Thyroid gland (tissue), 4 donors: Measurements from ENCODE around the gene CCR7. TPM values are rescaled to one million over a fixed set of nuclear protein-coding genes. Genes with fewer than 3 reads are reported as not detected.
A peak's percentile ranks its signal among the peaks of the same experiment; 100 is the strongest.

Source experiments
- DNase-seq, 2 donors: peaks; one replicate each; pipeline ENCODE4 v3.0.0-alpha.2; 2019
- H3K27ac ChIP-seq, 3 donors: fragments of 200-600 bp; sonication (generic); 1 replicate in 2 of 3; 2 replicates in 1 of 3; pipeline ENCODE4 v1.5.1; 2016 to 2019; ENCODE audit warnings: mild to moderate bottlenecking in 1 of 3, moderate library complexity in 1 of 3
- H3K27me3 ChIP-seq: fragments of 200-600 bp; sonication (generic); one replicate; pipeline ENCODE4 v1.5.1; 2019
- H3K36me3 ChIP-seq, 2 donors: fragments of 200-600 bp; sonication (generic); one replicate each; pipeline ENCODE4 v1.5.1; 2016 to 2019
- H3K4me1 ChIP-seq, 2 donors: fragments of 200-600 bp; sonication (generic); one replicate each; pipeline ENCODE4 v1.5.1; 2017 to 2019
- H3K4me3 ChIP-seq, 3 donors: fragments of 200-600 bp; sonication (generic); replicated peaks in 1 of 3; 1 replicate in 2 of 3; 2 replicates in 1 of 3; pipeline ENCODE4 v1.5.1; 2016; ENCODE audit warnings: mild to moderate bottlenecking in 1 of 3
- H3K9me3 ChIP-seq: fragments of 200-600 bp; sonication (generic); one replicate; pipeline ENCODE4 v1.5.1; 2017
- POLR2A ChIP-seq, 2 donors: fragments of 450-650 bp; IDR thresholded peaks; one replicate each; pipeline ENCODE4 v1.6.1; 2017; ENCODE audit warnings: antibody characterized with exemption in 2 of 2, mild to moderate bottlenecking in 2 of 2, moderate library complexity in 1 of 2
- WGBS, 2 donors: methylation state at CpG; one replicate each; pipeline ENCODE4 v1.1.5; 2017; 5-methylcytosine and 5-hydroxymethylcytosine counted together
- intact Hi-C: fragments of 100-400 bp; cut with DNase I; formaldehyde crosslinking; loops from one replicate; pipeline ENCODE4 v1.15.1; 2023
- total RNA-seq, 4 donors: library from RNA; depleted of rRNA; stranded (reverse); fragments of >200 nt; gene quantifications; one replicate each; pipeline ENCODE4 v1.2.3, GENCODE V29; 2016
- TF ChIP-seq, protein P1 (sequence below), 6 experiments: fragments of 200-600 bp in 3 of 6; fragments of 450-650 bp in 3 of 6; sonication (generic) in 3 of 6; IDR thresholded peaks; one replicate each; pipeline ENCODE4 v1.5.1; 2016 to 2019; ENCODE audit warnings: antibody characterized with exemption in 6 of 6, mild to moderate bottlenecking in 2 of 6, inconsistent platforms in 1 of 6, moderate library complexity in 1 of 6

CCR7 gene
- total RNA-seq, 4 donors from 2014 or later: 0.27 to 1.6 (median 0.93) TPM; not detected in 1

DNA sequence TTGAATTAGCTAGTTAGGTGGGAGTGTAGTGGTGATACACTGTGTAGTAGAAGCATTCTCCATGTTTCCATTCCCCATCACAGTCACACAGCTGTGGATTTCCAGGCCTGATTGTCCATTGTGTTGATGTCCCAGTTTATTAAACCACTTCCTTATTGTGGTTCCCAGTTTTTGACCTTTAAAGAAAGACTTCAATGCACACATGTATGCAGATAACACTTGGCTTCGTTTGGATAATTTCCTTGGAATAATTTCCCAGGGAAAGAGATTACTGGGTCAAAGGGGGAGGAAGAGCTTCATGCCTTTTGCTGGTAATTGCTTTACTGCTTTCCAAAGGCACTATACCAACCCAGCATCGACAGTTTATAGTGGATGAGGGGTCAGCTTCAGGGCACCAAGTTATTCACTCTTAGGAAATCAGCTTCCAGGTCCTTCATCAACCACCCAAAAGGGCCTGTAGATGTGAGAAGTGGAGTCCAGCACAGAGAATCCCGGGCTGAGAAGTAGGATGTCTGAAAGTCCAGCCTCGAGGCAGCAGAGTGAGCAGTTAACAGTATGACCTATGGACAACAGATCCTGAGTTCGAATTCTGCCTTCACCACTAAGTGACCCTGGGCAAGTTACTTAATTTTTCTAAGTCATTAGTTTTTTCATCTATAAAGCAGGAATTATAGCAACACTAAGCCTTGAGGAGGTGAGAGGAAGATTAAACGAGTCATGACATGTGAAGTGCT is 32.6 kb downstream of the CCR7 start:
- Histone ChIP-seq H3K27ac (peak overlapping the region; percentile 75 to 99 (median 94)), H3K36me3 (no peaks in the 10 kb centered on the region), H3K4me1 (peaks cover 47 to 75% of the 10 kb centered on the region in 2 donors), H3K9me3 (no peaks in the 10 kb centered on the region), H3K4me3 (no peak overlapping the region), H3K27me3 (no peaks in the 10 kb centered on the region)
- WGBS, 2 donors: 34 to 40% methylated on average over 6 of the region's 6 CpGs
- intact Hi-C loops: loop anchor here (2.0 to 5.0 kb wide), 3 partner anchors 28 to 90 kb away; partner anchors contain the start of gene IGFBP4
- peak in 1 of 2 donors; percentile 13 for TF ChIP-seq POLR2A (IDR thresholded peaks at IDR 0.05)
- TF ChIP-seq, protein P1, sequence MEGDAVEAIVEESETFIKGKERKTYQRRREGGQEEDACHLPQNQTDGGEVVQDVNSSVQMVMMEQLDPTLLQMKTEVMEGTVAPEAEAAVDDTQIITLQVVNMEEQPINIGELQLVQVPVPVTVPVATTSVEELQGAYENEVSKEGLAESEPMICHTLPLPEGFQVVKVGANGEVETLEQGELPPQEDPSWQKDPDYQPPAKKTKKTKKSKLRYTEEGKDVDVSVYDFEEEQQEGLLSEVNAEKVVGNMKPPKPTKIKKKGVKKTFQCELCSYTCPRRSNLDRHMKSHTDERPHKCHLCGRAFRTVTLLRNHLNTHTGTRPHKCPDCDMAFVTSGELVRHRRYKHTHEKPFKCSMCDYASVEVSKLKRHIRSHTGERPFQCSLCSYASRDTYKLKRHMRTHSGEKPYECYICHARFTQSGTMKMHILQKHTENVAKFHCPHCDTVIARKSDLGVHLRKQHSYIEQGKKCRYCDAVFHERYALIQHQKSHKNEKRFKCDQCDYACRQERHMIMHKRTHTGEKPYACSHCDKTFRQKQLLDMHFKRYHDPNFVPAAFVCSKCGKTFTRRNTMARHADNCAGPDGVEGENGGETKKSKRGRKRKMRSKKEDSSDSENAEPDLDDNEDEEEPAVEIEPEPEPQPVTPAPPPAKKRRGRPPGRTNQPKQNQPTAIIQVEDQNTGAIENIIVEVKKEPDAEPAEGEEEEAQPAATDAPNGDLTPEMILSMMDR (IDR thresholded peaks at IDR 0.05): no peak
- DNase-seq: peak in 1 of 2 donors; percentile 4

DNA sequence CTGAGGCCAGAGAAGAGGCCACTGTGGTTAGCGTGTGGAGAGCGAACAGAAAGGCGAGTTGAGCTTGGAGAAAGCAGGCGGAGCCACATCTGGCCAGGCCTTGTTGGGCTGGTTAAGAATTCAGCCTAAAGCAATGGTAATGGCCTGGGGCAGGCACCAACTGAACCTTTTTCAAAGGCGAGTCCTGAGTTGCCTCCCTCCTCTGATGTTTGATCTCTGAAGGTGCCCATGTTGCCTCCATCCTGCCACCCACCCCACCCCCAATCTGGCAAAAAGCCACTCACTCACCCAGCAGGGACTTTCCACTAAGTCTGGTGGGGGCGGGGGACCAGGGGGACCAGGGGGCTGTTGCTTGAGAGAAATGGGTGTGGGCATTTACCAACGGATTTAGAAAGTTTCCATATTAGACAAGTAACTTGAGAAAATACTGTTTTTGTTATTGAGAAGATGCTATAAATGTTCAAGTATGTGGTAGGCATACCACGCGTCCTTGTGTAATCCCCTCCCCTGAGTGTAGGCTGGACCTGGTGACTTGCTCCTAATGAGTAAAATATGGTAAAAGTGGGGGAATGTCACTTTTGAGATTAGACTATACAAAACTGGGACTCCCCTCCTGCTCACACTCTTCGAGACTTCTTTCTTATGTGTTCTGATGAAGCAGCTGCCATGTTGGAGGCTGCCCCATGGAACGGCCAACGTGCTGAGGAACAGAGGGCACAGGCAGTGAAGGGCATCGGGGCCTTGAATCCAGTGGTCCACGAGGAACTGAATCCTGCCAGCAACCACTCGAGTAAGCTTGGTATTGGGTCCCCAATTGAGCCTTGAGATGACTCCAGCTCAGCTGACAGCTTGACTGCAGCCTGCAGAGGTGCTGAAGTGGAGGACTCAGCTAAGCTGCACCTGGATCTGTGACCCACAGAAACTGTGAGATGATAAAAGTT is 34.0 kb downstream of the CCR7 start:
- Histone ChIP-seq H3K27ac (peak overlapping the region; percentile 75 to 99 (median 94)), H3K9me3 (no peaks in the 10 kb centered on the region), H3K4me1 (peaks cover 33 to 61% of the 10 kb centered on the region in 2 donors), H3K4me3 (no peak overlapping the region), H3K36me3 (no peaks in the 10 kb centered on the region), H3K27me3 (no peaks in the 10 kb centered on the region)
- WGBS, 2 donors: 72 to 73% methylated on average over 15 of the region's 15 CpGs
- intact Hi-C loops: loop anchor here (5.0 kb wide), 2 partner anchors 54 to 89 kb away; partner anchors contain the start of gene IGFBP4
- peak in 1 of 2 donors; percentile 33 for TF ChIP-seq POLR2A (IDR thresholded peaks at IDR 0.05)
- TF ChIP-seq, protein P1 (IDR thresholded peaks at IDR 0.05): no peak
- peak; percentile 84 to 89 for DNase-seq

DNA sequence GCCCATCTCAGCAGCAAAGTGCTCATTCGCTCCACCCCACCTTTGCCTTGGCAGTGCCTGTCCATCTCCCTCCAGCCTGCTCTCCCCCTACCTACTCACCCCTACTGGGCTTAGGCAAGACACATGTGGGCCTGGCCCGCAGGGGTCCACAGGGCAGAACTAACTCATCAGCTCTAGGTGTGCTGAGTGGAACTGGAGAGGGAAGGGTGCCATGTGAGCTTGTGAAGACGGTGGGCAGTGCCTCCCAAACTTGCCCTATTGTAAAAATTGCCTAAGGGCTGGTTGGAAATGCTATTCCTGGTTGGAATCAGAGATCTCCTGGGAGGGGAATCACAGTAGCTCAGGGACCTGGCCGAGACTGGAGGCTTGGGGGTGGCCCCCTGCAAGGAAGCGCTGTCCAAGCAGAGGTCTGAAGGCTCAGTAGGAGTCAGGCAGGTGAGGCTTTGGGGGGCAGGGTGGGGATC is 34.7 kb downstream of the CCR7 start:
- no peaks in the 10 kb centered on the region for H3K27me3 ChIP-seq
- DNase-seq: peak in 1 of 2 donors; percentile 3
- H3K27ac ChIP-seq: peak overlapping the region; percentile 75 to 99 (median 94)
- no peak overlapping the region for H3K4me3 ChIP-seq
- intact Hi-C loops: loop anchor here (5.0 kb wide), 2 partner anchors 53 to 88 kb away; partner anchors contain the start of gene IGFBP4
- H3K9me3 ChIP-seq: no peaks in the 10 kb centered on the region
- H3K4me1 ChIP-seq: peaks cover 28 to 53% of the 10 kb centered on the region in 2 donors
- H3K36me3 ChIP-seq: no peaks in the 10 kb centered on the region
- TF ChIP-seq, protein P1 (IDR thresholded peaks at IDR 0.05): no peak
- 96% methylated on average over 5 of the region's 5 CpGs for WGBS, 2 donors

DNA sequence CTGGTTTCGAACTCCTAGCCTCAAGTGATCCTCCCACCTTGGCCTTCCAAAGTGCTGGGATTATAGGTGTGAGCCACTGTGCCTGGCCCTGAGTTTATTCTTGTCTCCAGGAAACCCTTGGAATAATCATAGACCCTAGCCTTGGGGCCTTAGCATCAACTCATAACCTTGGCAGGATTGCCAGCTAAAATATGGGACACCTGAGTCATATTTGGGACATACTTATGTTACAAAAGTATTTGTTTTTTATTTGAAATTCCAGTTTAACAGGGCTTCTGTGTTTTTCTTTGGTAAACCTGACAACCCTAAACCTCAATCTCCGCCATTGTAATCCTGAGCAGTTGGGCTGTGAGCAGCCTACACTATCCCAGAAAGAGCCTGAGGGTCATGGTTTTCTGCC is 35.3 kb downstream of the CCR7 start:
- peak overlapping the region; percentile 75 to 99 (median 94) for H3K27ac ChIP-seq
- no peaks in the 10 kb centered on the region for H3K27me3 ChIP-seq
- no peaks in the 10 kb centered on the region for H3K36me3 ChIP-seq
- WGBS, 2 donors: 96 to 100% methylated on average over 2 of the region's 2 CpGs
- peaks cover 22 to 48% of the 10 kb centered on the region in 2 donors for H3K4me1 ChIP-seq
- H3K9me3 ChIP-seq: no peaks in the 10 kb centered on the region
- TF ChIP-seq POLR2A (IDR thresholded peaks at IDR 0.05): no peak
- TF ChIP-seq, protein P1 (IDR thresholded peaks at IDR 0.05): no peak
- intact Hi-C loops: loop anchor here (5.0 kb wide), 2 partner anchors 53 to 88 kb away; partner anchors contain the start of gene IGFBP4
- DNase-seq: no peak
- H3K4me3 ChIP-seq: no peak overlapping the region
